ENCODE data around the gene SLC51B.
"Not testable (repeated sequence)": the region's sequence is repeated elsewhere in the genome, so short reads cannot be mapped to it uniquely, and the experiment has no call there.

The SLC51B gene

GRCh38 chr15:65072617-65073016, 27.4 kb downstream of the SLC51B start:
- no peak for DNase-seq (ENCODE audit: low read depth, low spot score)
- no peak overlapping the region for H3K4me3 ChIP-seq (ENCODE audit: insufficient read length, low read depth)
- no peaks in the 10 kb centered on the region for H3K27me3 ChIP-seq (ENCODE audit: insufficient read depth, insufficient read length)
- no peaks in the 10 kb centered on the region for H3K36me3 ChIP-seq (ENCODE audit: insufficient read depth, insufficient read length, low read length)
- TF ChIP-seq YY1 (IDR thresholded peaks at IDR 0.05; ENCODE audit: insufficient read depth, insufficient read length) (no peak), ZNF274 (IDR thresholded peaks at IDR 0.05; ENCODE audit: low read depth, low read length) (no peak), SUZ12 (IDR thresholded peaks at IDR 0.05; ENCODE audit: extremely low read depth, insufficient read depth, insufficient read length) (no peak)
- peaks cover 6% of the 10 kb centered on the region for H3K4me1 ChIP-seq (ENCODE audit: insufficient read depth, insufficient read length)
- H3K9me3 ChIP-seq (ENCODE audit: insufficient read depth, low read length) = peaks cover 9% of the 10 kb centered on the region; the same call in 1 of the 2 replicates
- no peak overlapping the region for H3K9ac ChIP-seq (ENCODE audit: insufficient read length, low read depth)

- H3K4me3 ChIP-seq (ENCODE audit: insufficient read length, low read depth); H3K9ac ChIP-seq (ENCODE audit: insufficient read length, low read depth); H3K27me3 ChIP-seq (ENCODE audit: insufficient read depth, insufficient read length); H3K9me3 ChIP-seq (ENCODE audit: insufficient read depth, low read length); DNase-seq (ENCODE audit: low read depth, low spot score); H3K4me1 ChIP-seq (ENCODE audit: insufficient read depth, insufficient read length); H3K36me3 ChIP-seq (ENCODE audit: insufficient read depth, insufficient read length, low read length): not testable (repeated sequence)
These were observed 29.8 kb downstream of the SLC51B start for GRCh38 chr15:65074946-65075345.

DNA sequence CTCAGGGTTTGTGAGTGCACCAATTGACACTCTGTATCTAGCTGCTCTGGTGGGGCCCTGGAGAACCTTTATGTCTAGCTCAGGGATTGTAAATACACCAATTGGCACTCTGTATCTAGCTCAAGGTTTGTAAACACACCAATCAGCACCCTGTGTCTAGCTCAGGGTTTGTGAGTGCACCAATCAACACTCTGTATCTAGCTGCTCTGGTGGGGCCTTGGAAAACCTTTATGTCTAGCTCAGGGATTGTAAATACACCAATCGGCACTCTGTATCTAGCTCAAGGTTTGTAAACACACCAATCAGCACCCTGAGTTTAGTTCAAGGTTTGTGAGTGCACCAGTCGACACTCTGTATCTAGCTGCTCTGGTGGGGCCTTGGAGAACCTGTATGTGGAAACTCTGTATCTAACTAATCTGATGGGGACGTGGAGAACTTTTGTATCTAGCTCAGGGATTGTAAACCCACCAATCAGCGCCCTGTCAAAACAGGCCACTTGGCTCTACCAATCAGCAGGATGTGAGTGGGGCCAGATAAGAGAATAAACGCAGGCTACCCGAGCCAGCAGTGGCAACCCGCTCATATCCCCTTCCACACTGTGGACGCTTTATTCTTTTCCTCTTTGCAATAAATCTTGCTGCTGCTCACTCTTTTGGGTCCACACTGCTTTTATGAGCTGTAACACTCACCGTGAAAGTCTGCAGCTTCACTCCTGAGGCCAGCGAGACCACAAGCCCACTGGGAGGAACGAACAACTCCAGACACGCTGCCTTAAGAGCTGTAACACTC, 30.6 kb downstream of the SLC51B start:
- H3K36me3 ChIP-seq (ENCODE audit: insufficient read depth, insufficient read length, low read length); H3K4me3 ChIP-seq (ENCODE audit: insufficient read length, low read depth); H3K9me3 ChIP-seq (ENCODE audit: insufficient read depth, low read length); H3K27me3 ChIP-seq (ENCODE audit: insufficient read depth, insufficient read length); H3K4me1 ChIP-seq (ENCODE audit: insufficient read depth, insufficient read length); H3K9ac ChIP-seq (ENCODE audit: insufficient read length, low read depth); DNase-seq (ENCODE audit: low read depth, low spot score): not testable (repeated sequence)

- Histone ChIP-seq H3K4me3 (ENCODE audit: insufficient read length, low read depth) (no peak within 1 kb of the TSS), H3K9ac (ENCODE audit: insufficient read length, low read depth) (no peak within 1 kb of the TSS), H3K36me3 (ENCODE audit: insufficient read depth, insufficient read length, low read length) (no peaks in the 10 kb centered on the region), H3K4me1 (ENCODE audit: insufficient read depth, insufficient read length) (peaks cover 9% of the 10 kb centered on the region), H3K9me3 (ENCODE audit: insufficient read depth, low read length) (peaks cover 9% of the 10 kb centered on the region; the same call in 1 of the 2 replicates), H3K27me3 (ENCODE audit: insufficient read depth, insufficient read length) (no peaks in the 10 kb centered on the region)
- DNase-seq (ENCODE audit: low read depth, low spot score) = no peak
- TF ChIP-seq YY1 (IDR thresholded peaks at IDR 0.05; ENCODE audit: insufficient read depth, insufficient read length) = no peak
- TF ChIP-seq SUZ12 (IDR thresholded peaks at IDR 0.05; ENCODE audit: extremely low read depth, insufficient read depth, insufficient read length) = no peak
- no peak for TF ChIP-seq ZNF274 (IDR thresholded peaks at IDR 0.05; ENCODE audit: low read depth, low read length)
These were observed 31.5 kb downstream of the SLC51B start, which contains the start of gene KBTBD13 for GRCh38 chr15:65076486-65077290. Gene KBTBD13 (plus strand): TSS chr15:65076746. CDS start chr15:65076816, 70 bp downstream.

GRCh38 chr15:65077291-65077980, 32.2 kb downstream of the SLC51B start:
- H3K4me3 ChIP-seq (ENCODE audit: insufficient read length, low read depth) = no peak overlapping the region
- H3K9me3 ChIP-seq (ENCODE audit: insufficient read depth, low read length) = peaks cover 9% of the 10 kb centered on the region; the same call in 1 of the 2 replicates
- H3K27me3 ChIP-seq (ENCODE audit: insufficient read depth, insufficient read length) = no peaks in the 10 kb centered on the region
- no peak overlapping the region for H3K9ac ChIP-seq (ENCODE audit: insufficient read length, low read depth)
- no peaks in the 10 kb centered on the region for H3K36me3 ChIP-seq (ENCODE audit: insufficient read depth, insufficient read length, low read length)
- no peak for DNase-seq (ENCODE audit: low read depth, low spot score)
- TF ChIP-seq SUZ12 (IDR thresholded peaks at IDR 0.05; ENCODE audit: extremely low read depth, insufficient read depth, insufficient read length) (no peak), YY1 (IDR thresholded peaks at IDR 0.05; ENCODE audit: insufficient read depth, insufficient read length) (no peak), ZNF274 (IDR thresholded peaks at IDR 0.05; ENCODE audit: low read depth, low read length) (no peak)
- peaks cover 14% of the 10 kb centered on the region for H3K4me1 ChIP-seq (ENCODE audit: insufficient read depth, insufficient read length)

DNA sequence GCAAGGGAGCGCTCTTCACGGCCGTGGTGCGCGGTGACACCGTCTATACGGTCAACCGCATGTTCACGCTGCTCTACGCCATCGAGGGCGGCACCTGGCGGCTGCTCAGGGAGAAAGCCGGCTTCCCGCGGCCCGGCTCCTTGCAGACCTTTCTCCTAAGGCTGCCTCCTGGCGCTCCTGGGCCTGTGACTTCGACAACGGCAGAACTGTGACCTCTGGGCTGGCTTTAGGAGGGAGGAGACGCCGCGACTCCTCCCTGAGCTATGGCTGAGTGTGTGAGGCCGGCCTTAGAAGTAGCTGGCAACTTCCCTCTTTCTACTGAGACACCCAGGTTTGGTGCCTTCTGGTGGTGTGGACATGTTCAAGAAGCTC, 32.8 kb downstream of the SLC51B start:
- Histone ChIP-seq H3K4me1 (ENCODE audit: insufficient read depth, insufficient read length) (peaks cover 17% of the 10 kb centered on the region), H3K27me3 (ENCODE audit: insufficient read depth, insufficient read length) (no peaks in the 10 kb centered on the region), H3K4me3 (ENCODE audit: insufficient read length, low read depth) (no peak overlapping the region), H3K36me3 (ENCODE audit: insufficient read depth, insufficient read length, low read length) (no peaks in the 10 kb centered on the region), H3K9me3 (ENCODE audit: insufficient read depth, low read length) (peaks cover 6% of the 10 kb centered on the region; the same call in 1 of the 2 replicates), H3K9ac (ENCODE audit: insufficient read length, low read depth) (no peak overlapping the region)
- no peak for DNase-seq (ENCODE audit: low read depth, low spot score)
- TF ChIP-seq YY1 (IDR thresholded peaks at IDR 0.05; ENCODE audit: insufficient read depth, insufficient read length) = no peak
- no peak for TF ChIP-seq SUZ12 (IDR thresholded peaks at IDR 0.05; ENCODE audit: extremely low read depth, insufficient read depth, insufficient read length)
- TF ChIP-seq ZNF274 (IDR thresholded peaks at IDR 0.05; ENCODE audit: low read depth, low read length) = no peak

DNA sequence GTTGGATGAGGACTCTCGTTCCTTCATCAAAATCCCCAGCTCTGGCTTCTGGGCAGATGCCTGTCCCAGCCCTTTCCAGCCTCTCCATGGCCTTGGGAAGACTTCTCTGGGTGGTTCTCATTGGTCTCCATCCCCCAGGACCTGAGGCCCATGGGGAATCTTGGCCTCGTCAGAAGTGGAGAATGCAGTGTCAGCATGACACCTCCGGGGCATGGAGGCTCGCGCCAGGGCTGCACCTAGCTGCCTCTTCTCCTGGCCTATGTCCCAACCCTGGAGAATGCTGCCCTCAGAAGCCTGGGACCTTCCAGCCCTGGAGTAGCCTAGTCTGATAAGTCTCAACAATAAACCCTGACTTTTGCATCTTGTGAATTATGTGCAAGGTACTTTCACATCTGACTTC, 34.4 kb downstream of the SLC51B start:
- DNase-seq (ENCODE audit: low read depth, low spot score) = no peak
- Histone ChIP-seq H3K9ac (ENCODE audit: insufficient read length, low read depth) (no peak overlapping the region), H3K4me3 (ENCODE audit: insufficient read length, low read depth) (no peak overlapping the region), H3K36me3 (ENCODE audit: insufficient read depth, insufficient read length, low read length) (no peaks in the 10 kb centered on the region), H3K9me3 (ENCODE audit: insufficient read depth, low read length) (no peaks in the 10 kb centered on the region), H3K27me3 (ENCODE audit: insufficient read depth, insufficient read length) (no peaks in the 10 kb centered on the region), H3K4me1 (ENCODE audit: insufficient read depth, insufficient read length) (peaks cover 30% of the 10 kb centered on the region)
- TF ChIP-seq ZNF274 (IDR thresholded peaks at IDR 0.05; ENCODE audit: low read depth, low read length) = no peak
- no peak for TF ChIP-seq SUZ12 (IDR thresholded peaks at IDR 0.05; ENCODE audit: extremely low read depth, insufficient read depth, insufficient read length)
- TF ChIP-seq YY1 (IDR thresholded peaks at IDR 0.05; ENCODE audit: insufficient read depth, insufficient read length) = no peak
